ENCODE measurements around the gene WNT11.

WNT11 gene

GRCh38 chr11:76249195-76249741 lies 43.0 kb upstream of the WNT11 start:
- Histone ChIP-seq H3K27me3 (ENCODE audit: control insufficient read depth, low read length) (no peaks in the 10 kb centered on the region; the same call in 1 of the 2 replicates), H3K27ac (ENCODE audit: low read depth, low read length) (no peak overlapping the region), H3F3A (ENCODE audit: control insufficient read depth, insufficient read depth) (no peaks in the 10 kb centered on the region), H3K79me2 (ENCODE audit: control insufficient read depth, low read length) (no peaks in the 10 kb centered on the region), H3K9me3 (ENCODE audit: control insufficient read depth, insufficient read depth, low read length) (peaks cover 18% of the 10 kb centered on the region), H3K9me2 (replicated peaks; ENCODE audit: control insufficient read depth, low read length) (no peaks in the 10 kb centered on the region), H3K4me2 (ENCODE audit: low read length) (no peak overlapping the region), H3K4me3 (ENCODE audit: low read length) (no peak overlapping the region), H4K20me1 (ENCODE audit: control insufficient read depth, insufficient read depth, low read depth, low read length) (no peaks in the 10 kb centered on the region), H3K4me1 (ENCODE audit: control insufficient read depth, low read length) (no peaks in the 10 kb centered on the region), H3K36me3 (ENCODE audit: control insufficient read depth, low read length) (no peaks in the 10 kb centered on the region)
- TF ChIP-seq EZH2phosphoT487 (IDR thresholded peaks at IDR 0.05; ENCODE audit: borderline replicate concordance, low read length), result no peak
- TF ChIP-seq CTCF (IDR thresholded peaks at IDR 0.05; ENCODE audit: low read depth, low read length, poor library complexity, severe bottlenecking), result no peak

- no peak overlapping the region for H3K4me3 ChIP-seq (ENCODE audit: low read length)
- H3K79me2 ChIP-seq (ENCODE audit: control insufficient read depth, low read length), result no peaks in the 10 kb centered on the region
- no peaks in the 10 kb centered on the region for H3K27me3 ChIP-seq (ENCODE audit: control insufficient read depth, low read length)
- H3F3A ChIP-seq (ENCODE audit: control insufficient read depth, insufficient read depth), result no peaks in the 10 kb centered on the region
- TF ChIP-seq CTCF (IDR thresholded peaks at IDR 0.05; ENCODE audit: low read depth, low read length, poor library complexity, severe bottlenecking) (peak; percentile 58), EZH2phosphoT487 (IDR thresholded peaks at IDR 0.05; ENCODE audit: borderline replicate concordance, low read length) (no peak)
- no peak overlapping the region for H3K27ac ChIP-seq (ENCODE audit: low read depth, low read length)
- H3K9me3 ChIP-seq (ENCODE audit: control insufficient read depth, insufficient read depth, low read length), result peaks cover 18% of the 10 kb centered on the region
- H3K4me2 ChIP-seq (ENCODE audit: low read length), result no peak overlapping the region
- H4K20me1 ChIP-seq (ENCODE audit: control insufficient read depth, insufficient read depth, low read depth, low read length), result no peaks in the 10 kb centered on the region
- H3K9me2 ChIP-seq (replicated peaks; ENCODE audit: control insufficient read depth, low read length), result no peaks in the 10 kb centered on the region
- no peaks in the 10 kb centered on the region for H3K4me1 ChIP-seq (ENCODE audit: control insufficient read depth, low read length)
- no peaks in the 10 kb centered on the region for H3K36me3 ChIP-seq (ENCODE audit: control insufficient read depth, low read length)
Observed at GRCh38 chr11:76248210-76248609, 41.9 kb upstream of the WNT11 start.

- Histone ChIP-seq H3K9me2 (replicated peaks; ENCODE audit: control insufficient read depth, low read length) (no peaks in the 10 kb centered on the region), H4K20me1 (ENCODE audit: control insufficient read depth, insufficient read depth, low read depth, low read length) (no peaks in the 10 kb centered on the region), H3K27ac (ENCODE audit: low read depth, low read length) (no peak overlapping the region), H3K4me2 (ENCODE audit: low read length) (no peak overlapping the region), H3K4me1 (ENCODE audit: control insufficient read depth, low read length) (no peaks in the 10 kb centered on the region), H3K79me2 (ENCODE audit: control insufficient read depth, low read length) (no peaks in the 10 kb centered on the region), H3K4me3 (ENCODE audit: low read length) (no peak overlapping the region), H3K36me3 (ENCODE audit: control insufficient read depth, low read length) (no peaks in the 10 kb centered on the region), H3K9me3 (ENCODE audit: control insufficient read depth, insufficient read depth, low read length) (peaks cover 18% of the 10 kb centered on the region), H3K27me3 (ENCODE audit: control insufficient read depth, low read length) (no peaks in the 10 kb centered on the region), H3F3A (ENCODE audit: control insufficient read depth, insufficient read depth) (no peaks in the 10 kb centered on the region)
- TF ChIP-seq CTCF (IDR thresholded peaks at IDR 0.05; ENCODE audit: low read depth, low read length, poor library complexity, severe bottlenecking) (no peak), EZH2phosphoT487 (IDR thresholded peaks at IDR 0.05; ENCODE audit: borderline replicate concordance, low read length) (no peak)
Observed at GRCh38 chr11:76247091-76247490, 40.8 kb upstream of the WNT11 start.

All from DOHH2 (cell line).